ENCODE data around the gene NUDT21.

Gene NUDT21

DNA sequence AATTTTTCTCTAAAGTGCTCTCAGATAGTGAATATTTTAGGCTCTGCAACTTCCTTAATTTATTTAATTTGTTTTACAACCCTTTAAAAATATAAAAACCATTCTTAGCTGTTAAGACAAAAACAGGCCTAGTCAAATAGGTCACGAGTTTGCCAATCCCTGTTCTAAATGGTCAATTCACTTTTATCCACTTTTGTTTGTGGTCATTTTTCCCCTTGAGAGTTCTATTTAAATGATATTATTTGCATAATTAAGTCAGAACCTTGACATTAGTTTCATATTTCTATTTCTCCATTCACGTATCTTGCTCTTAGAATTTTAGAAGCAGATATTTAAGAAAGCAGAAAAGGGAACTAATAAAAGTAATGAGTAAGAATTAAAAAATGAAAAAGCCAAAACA lies 29.8 kb downstream of the NUDT21 start:
- no peak overlapping the region for H2BK15ac ChIP-seq (replicated peaks; ENCODE audit: low read depth)
- no peak overlapping the region for H4K8ac ChIP-seq (ENCODE audit: low read depth, low read length)
- H3K23ac ChIP-seq (ENCODE audit: low read length): no peak overlapping the region
- no peak overlapping the region for H2BK120ac ChIP-seq (ENCODE audit: low read depth, low read length)
- no peak overlapping the region for H2BK5ac ChIP-seq (ENCODE audit: low read length)
- H2AK5ac ChIP-seq (ENCODE audit: low read length): no peak overlapping the region
- H3K4ac ChIP-seq (ENCODE audit: low read depth, low read length): no peak overlapping the region
- H3K4me2 ChIP-seq (ENCODE audit: low read length): no peak overlapping the region
- H3K27ac ChIP-seq (ENCODE audit: low read depth, low read length): no peak overlapping the region
- H3K79me1 ChIP-seq (ENCODE audit: low read length): peaks cover 10% of the 10 kb centered on the region
- no peaks in the 10 kb centered on the region for H3K36me3 ChIP-seq (ENCODE audit: control insufficient read depth, insufficient read depth, low read length)
- peaks cover 16% of the 10 kb centered on the region for H3K4me1 ChIP-seq (ENCODE audit: control insufficient read depth, low read depth, low read length)
- peaks cover 24% of the 10 kb centered on the region for H3K79me2 ChIP-seq (ENCODE audit: control insufficient read depth, insufficient read depth, low read length)
- no peaks in the 10 kb centered on the region for H3K27me3 ChIP-seq (ENCODE audit: insufficient read depth, low read length, poor library complexity)
- H4K5ac ChIP-seq (ENCODE audit: low read length): no peak overlapping the region
- no peak overlapping the region for H3K9ac ChIP-seq (ENCODE audit: low read length)
- DNase-seq: no peak
- no peak overlapping the region for H3K56ac ChIP-seq (ENCODE audit: low read length)
- H3K18ac ChIP-seq (ENCODE audit: low read length): no peak overlapping the region
- no CpG with 5 or more reads among the region's 2 CpGs for WGBS (ENCODE audit: extremely low coverage, insufficient coverage, low lambda C conversion rate)
- H3K4me3 ChIP-seq (ENCODE audit: low read length): no peak overlapping the region

DNA sequence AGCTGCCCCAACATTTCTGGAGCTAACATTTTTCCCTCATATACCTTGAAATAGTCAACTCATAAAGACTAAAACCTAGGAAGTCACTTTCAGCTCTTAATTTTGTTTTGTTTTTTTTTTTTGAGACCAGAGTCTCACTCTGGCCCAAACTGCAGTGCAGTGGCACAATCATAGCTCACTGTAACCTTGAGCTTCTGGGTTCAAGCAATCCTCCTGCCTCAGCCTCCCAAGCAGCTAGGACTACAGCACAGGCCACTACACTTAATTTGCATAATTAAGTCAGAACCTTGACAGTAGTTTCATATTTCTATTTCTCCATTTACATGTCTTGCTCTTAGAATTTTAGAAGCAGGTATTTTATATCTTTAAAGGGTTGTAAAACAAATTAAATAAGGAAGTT lies 30.5 kb downstream of the NUDT21 start:
- Histone ChIP-seq H3K4me3 (ENCODE audit: low read length) (no peak overlapping the region), H3K56ac (ENCODE audit: low read length) (no peak overlapping the region), H3K36me3 (ENCODE audit: control insufficient read depth, insufficient read depth, low read length) (no peaks in the 10 kb centered on the region), H2BK5ac (ENCODE audit: low read length) (no peak overlapping the region), H3K4ac (ENCODE audit: low read depth, low read length) (no peak overlapping the region), H4K8ac (ENCODE audit: low read depth, low read length) (no peak overlapping the region), H3K27ac (ENCODE audit: low read depth, low read length) (no peak overlapping the region), H3K27me3 (ENCODE audit: insufficient read depth, low read length, poor library complexity) (no peaks in the 10 kb centered on the region), H3K4me2 (ENCODE audit: low read length) (no peak overlapping the region), H2BK15ac (replicated peaks; ENCODE audit: low read depth) (no peak overlapping the region), H3K18ac (ENCODE audit: low read length) (no peak overlapping the region), H3K79me1 (ENCODE audit: low read length) (peaks cover 10% of the 10 kb centered on the region), H3K4me1 (ENCODE audit: control insufficient read depth, low read depth, low read length) (peaks cover 16% of the 10 kb centered on the region), H4K5ac (ENCODE audit: low read length) (no peak overlapping the region), H2BK120ac (ENCODE audit: low read depth, low read length) (no peak overlapping the region), H3K9ac (ENCODE audit: low read length) (no peak overlapping the region), H2AK5ac (ENCODE audit: low read length) (no peak overlapping the region), H3K23ac (ENCODE audit: low read length) (no peak overlapping the region), H3K79me2 (ENCODE audit: control insufficient read depth, insufficient read depth, low read length) (peaks cover 24% of the 10 kb centered on the region)
- no peak for DNase-seq

DNA sequence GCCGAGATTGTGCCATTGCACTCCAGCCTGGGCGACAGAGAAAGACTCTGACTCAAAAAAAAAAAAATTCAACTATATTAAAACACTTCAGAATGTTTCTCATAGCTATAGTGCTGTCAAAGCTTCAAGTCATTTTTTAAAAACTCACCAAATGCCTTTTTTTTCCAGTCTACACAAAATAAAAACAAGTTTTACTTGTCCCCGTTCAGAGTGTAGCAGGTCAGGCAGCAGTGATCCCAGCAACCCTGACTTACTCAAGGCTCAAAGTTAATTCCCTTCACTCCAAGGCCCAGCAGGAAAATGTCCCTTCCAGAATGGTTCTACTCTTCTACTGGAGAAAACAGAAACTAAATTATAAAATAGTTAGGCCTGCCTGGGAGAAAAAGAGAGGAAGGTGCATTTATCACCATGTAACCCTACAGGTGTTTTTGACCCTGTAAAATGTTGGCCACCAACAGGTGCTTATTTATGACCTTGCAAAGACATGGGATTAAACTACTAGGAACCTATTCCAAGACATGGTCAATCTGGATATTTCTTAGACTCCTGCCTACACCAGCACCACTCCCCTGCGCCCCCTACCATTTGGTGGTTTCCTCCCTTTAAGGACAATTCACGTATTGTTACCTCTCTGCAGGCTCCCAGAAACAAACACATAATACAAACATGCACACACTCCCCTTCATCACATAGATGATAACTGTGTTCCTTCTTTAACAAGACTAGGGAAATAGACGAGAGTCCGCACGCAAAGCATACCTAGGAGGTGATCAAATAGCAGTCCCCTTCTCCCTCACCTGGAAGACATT lies 31.2 kb downstream of the NUDT21 start:
- WGBS (ENCODE audit: extremely low coverage, insufficient coverage, low lambda C conversion rate): no CpG with 5 or more reads among the region's 8 CpGs
- no peak overlapping the region for H3K27ac ChIP-seq (ENCODE audit: low read depth, low read length)

DNA sequence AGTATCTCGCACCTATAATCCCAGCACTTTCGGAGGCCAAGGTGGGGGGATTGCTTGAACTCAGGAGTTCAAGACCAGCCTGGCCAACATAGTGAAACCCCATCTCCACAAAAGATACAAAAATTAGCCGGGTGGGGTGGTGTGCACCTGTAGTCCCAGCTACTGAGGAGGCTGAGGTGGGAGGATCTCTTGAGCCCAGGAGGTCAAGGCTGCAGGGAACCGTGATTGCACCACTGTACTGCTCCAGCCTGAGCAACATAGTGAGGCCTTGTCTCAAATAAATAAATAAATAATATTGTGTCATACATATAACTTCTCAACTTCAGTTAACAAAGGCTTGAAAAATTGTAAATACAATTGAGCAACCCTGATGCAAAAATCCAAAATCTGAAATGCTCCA lies 34.0 kb downstream of the NUDT21 start:
- H2BK15ac ChIP-seq (replicated peaks; ENCODE audit: low read depth): no peak overlapping the region
- no peak overlapping the region for H3K18ac ChIP-seq (ENCODE audit: low read length)
- no peak overlapping the region for H2AK5ac ChIP-seq (ENCODE audit: low read length)
- H3K36me3 ChIP-seq (ENCODE audit: control insufficient read depth, insufficient read depth, low read length): no peaks in the 10 kb centered on the region
- no peak overlapping the region for H2BK120ac ChIP-seq (ENCODE audit: low read depth, low read length)
- no peak overlapping the region for H3K4me2 ChIP-seq (ENCODE audit: low read length)
- DNase-seq: no peak
- WGBS (ENCODE audit: extremely low coverage, insufficient coverage, low lambda C conversion rate): no CpG with 5 or more reads among the region's 4 CpGs
- no peaks in the 10 kb centered on the region for H3K27me3 ChIP-seq (ENCODE audit: insufficient read depth, low read length, poor library complexity)
- H3K56ac ChIP-seq (ENCODE audit: low read length): no peak overlapping the region
- H3K4ac ChIP-seq (ENCODE audit: low read depth, low read length): no peak overlapping the region
- peaks cover 4% of the 10 kb centered on the region for H3K79me1 ChIP-seq (ENCODE audit: low read length)
- no peak overlapping the region for H3K27ac ChIP-seq (ENCODE audit: low read depth, low read length)
- H3K4me1 ChIP-seq (ENCODE audit: control insufficient read depth, low read depth, low read length): peaks cover 5% of the 10 kb centered on the region
- no peak overlapping the region for H4K8ac ChIP-seq (ENCODE audit: low read depth, low read length)
- H3K9ac ChIP-seq (ENCODE audit: low read length): no peak overlapping the region
- no peak overlapping the region for H3K23ac ChIP-seq (ENCODE audit: low read length)
- H2BK5ac ChIP-seq (ENCODE audit: low read length): no peak overlapping the region
- H3K4me3 ChIP-seq (ENCODE audit: low read length): no peak overlapping the region
- H4K5ac ChIP-seq (ENCODE audit: low read length): no peak overlapping the region
- peaks cover 14% of the 10 kb centered on the region for H3K79me2 ChIP-seq (ENCODE audit: control insufficient read depth, insufficient read depth, low read length)

More for the DNA sequence above, 31.2 kb downstream of the NUDT21 start:
- no peak for DNase-seq
- H2BK15ac ChIP-seq (replicated peaks; ENCODE audit: low read depth): no peak overlapping the region
- no peak overlapping the region for H3K56ac ChIP-seq (ENCODE audit: low read length)
- no peak overlapping the region for H3K4me2 ChIP-seq (ENCODE audit: low read length)
- peaks cover 16% of the 10 kb centered on the region for H3K4me1 ChIP-seq (ENCODE audit: control insufficient read depth, low read depth, low read length)
- H3K79me1 ChIP-seq (ENCODE audit: low read length): peaks cover 10% of the 10 kb centered on the region
- no peak overlapping the region for H3K23ac ChIP-seq (ENCODE audit: low read length)
- H4K8ac ChIP-seq (ENCODE audit: low read depth, low read length): no peak overlapping the region
- no peak overlapping the region for H3K4me3 ChIP-seq (ENCODE audit: low read length)
- H4K5ac ChIP-seq (ENCODE audit: low read length): no peak overlapping the region
- H3K18ac ChIP-seq (ENCODE audit: low read length): no peak overlapping the region
- no peaks in the 10 kb centered on the region for H3K36me3 ChIP-seq (ENCODE audit: control insufficient read depth, insufficient read depth, low read length)
- no peak overlapping the region for H3K4ac ChIP-seq (ENCODE audit: low read depth, low read length)
- H3K27me3 ChIP-seq (ENCODE audit: insufficient read depth, low read length, poor library complexity): no peaks in the 10 kb centered on the region
- H3K79me2 ChIP-seq (ENCODE audit: control insufficient read depth, insufficient read depth, low read length): peaks cover 24% of the 10 kb centered on the region
- H2AK5ac ChIP-seq (ENCODE audit: low read length): no peak overlapping the region
- no peak overlapping the region for H2BK5ac ChIP-seq (ENCODE audit: low read length)
- H2BK120ac ChIP-seq (ENCODE audit: low read depth, low read length): no peak overlapping the region
- no peak overlapping the region for H3K9ac ChIP-seq (ENCODE audit: low read length)

DNA sequence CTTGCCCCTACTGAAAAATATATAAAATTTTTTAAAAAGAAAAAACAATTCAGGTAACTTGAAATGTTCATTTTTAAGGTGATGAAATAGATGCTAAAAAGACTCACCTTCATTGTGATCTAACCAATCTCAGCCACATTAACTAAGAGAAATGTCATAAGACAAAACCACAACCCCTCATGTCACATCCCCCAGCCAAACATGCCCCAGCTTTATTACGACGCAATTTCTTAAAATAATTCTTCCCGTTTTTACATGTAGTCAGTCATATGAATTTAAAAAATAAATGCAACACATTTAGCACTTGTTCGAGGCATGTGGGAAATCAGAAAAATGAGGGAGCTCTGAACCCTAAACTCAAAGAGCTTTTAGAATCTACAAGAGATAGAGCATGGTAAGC lies 35.3 kb downstream of the NUDT21 start:
- Histone ChIP-seq H3K23ac (ENCODE audit: low read length) (no peak overlapping the region), H3K79me1 (ENCODE audit: low read length) (peaks cover 2% of the 10 kb centered on the region), H3K9ac (ENCODE audit: low read length) (no peak overlapping the region), H3K27me3 (ENCODE audit: insufficient read depth, low read length, poor library complexity) (no peaks in the 10 kb centered on the region), H3K27ac (ENCODE audit: low read depth, low read length) (no peak overlapping the region), H3K18ac (ENCODE audit: low read length) (no peak overlapping the region), H2BK5ac (ENCODE audit: low read length) (no peak overlapping the region), H3K56ac (ENCODE audit: low read length) (no peak overlapping the region), H4K5ac (ENCODE audit: low read length) (no peak overlapping the region), H3K4me1 (ENCODE audit: control insufficient read depth, low read depth, low read length) (no peaks in the 10 kb centered on the region), H2BK15ac (replicated peaks; ENCODE audit: low read depth) (no peak overlapping the region), H3K4me3 (ENCODE audit: low read length) (no peak overlapping the region), H2BK120ac (ENCODE audit: low read depth, low read length) (no peak overlapping the region), H3K4ac (ENCODE audit: low read depth, low read length) (no peak overlapping the region), H4K8ac (ENCODE audit: low read depth, low read length) (no peak overlapping the region), H3K4me2 (ENCODE audit: low read length) (no peak overlapping the region), H3K36me3 (ENCODE audit: control insufficient read depth, insufficient read depth, low read length) (no peaks in the 10 kb centered on the region), H3K79me2 (ENCODE audit: control insufficient read depth, insufficient read depth, low read length) (peaks cover 9% of the 10 kb centered on the region), H2AK5ac (ENCODE audit: low read length) (no peak overlapping the region)
- no peak for DNase-seq
- 100% methylated on average over 3 of the region's 4 CpGs for WGBS (ENCODE audit: extremely low coverage, insufficient coverage, low lambda C conversion rate)

DNA sequence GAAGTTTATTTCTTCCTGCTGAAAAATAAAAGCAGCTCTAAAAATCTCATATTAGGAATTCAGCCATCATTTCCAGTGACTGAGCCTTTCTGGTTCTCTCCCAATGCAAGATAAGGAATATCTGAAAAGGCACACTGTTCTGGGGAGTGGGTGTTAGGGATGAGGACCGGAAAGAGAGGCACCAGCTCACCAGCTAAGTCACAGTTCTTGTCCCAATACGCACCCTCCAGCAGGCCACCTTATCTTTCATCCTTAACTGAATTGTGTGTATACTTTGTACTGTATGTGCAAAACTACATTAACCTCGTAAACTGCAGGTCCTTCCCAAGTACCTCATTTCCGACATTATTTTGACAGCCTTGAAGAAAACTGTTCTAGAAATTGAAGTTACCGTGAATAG lies 36.8 kb downstream of the NUDT21 start:
- Histone ChIP-seq H4K5ac (ENCODE audit: low read length) (no peak overlapping the region), H3K27ac (ENCODE audit: low read depth, low read length) (no peak overlapping the region), H4K8ac (ENCODE audit: low read depth, low read length) (no peak overlapping the region), H3K23ac (ENCODE audit: low read length) (no peak overlapping the region), H2BK15ac (replicated peaks; ENCODE audit: low read depth) (no peak overlapping the region), H3K9ac (ENCODE audit: low read length) (no peak overlapping the region), H3K36me3 (ENCODE audit: control insufficient read depth, insufficient read depth, low read length) (no peaks in the 10 kb centered on the region), H2BK5ac (ENCODE audit: low read length) (no peak overlapping the region), H3K79me1 (ENCODE audit: low read length) (no peaks in the 10 kb centered on the region), H3K79me2 (ENCODE audit: control insufficient read depth, insufficient read depth, low read length) (peaks cover 2% of the 10 kb centered on the region), H3K4me3 (ENCODE audit: low read length) (no peak overlapping the region), H2AK5ac (ENCODE audit: low read length) (no peak overlapping the region), H3K56ac (ENCODE audit: low read length) (no peak overlapping the region), H3K27me3 (ENCODE audit: insufficient read depth, low read length, poor library complexity) (no peaks in the 10 kb centered on the region), H3K4me1 (ENCODE audit: control insufficient read depth, low read depth, low read length) (no peaks in the 10 kb centered on the region), H3K4ac (ENCODE audit: low read depth, low read length) (no peak overlapping the region), H3K18ac (ENCODE audit: low read length) (no peak overlapping the region), H3K4me2 (ENCODE audit: low read length) (no peak overlapping the region), H2BK120ac (ENCODE audit: low read depth, low read length) (no peak overlapping the region)
- no peak for DNase-seq
- WGBS (ENCODE audit: extremely low coverage, insufficient coverage, low lambda C conversion rate): no CpG with 5 or more reads among the region's 5 CpGs

Measured in mesendoderm (in vitro differentiated cells).